HG03460 (cell line): ENCODE data around the gene FGF1.

Experiments
- ATAC-seq: cut with Tn5 transposase; IDR thresholded peaks from one replicate; pipeline ENCODE4 v1.9.1; 2021; ENCODE audit not compliant: unreplicated experiment

The FGF1 gene

DNA sequence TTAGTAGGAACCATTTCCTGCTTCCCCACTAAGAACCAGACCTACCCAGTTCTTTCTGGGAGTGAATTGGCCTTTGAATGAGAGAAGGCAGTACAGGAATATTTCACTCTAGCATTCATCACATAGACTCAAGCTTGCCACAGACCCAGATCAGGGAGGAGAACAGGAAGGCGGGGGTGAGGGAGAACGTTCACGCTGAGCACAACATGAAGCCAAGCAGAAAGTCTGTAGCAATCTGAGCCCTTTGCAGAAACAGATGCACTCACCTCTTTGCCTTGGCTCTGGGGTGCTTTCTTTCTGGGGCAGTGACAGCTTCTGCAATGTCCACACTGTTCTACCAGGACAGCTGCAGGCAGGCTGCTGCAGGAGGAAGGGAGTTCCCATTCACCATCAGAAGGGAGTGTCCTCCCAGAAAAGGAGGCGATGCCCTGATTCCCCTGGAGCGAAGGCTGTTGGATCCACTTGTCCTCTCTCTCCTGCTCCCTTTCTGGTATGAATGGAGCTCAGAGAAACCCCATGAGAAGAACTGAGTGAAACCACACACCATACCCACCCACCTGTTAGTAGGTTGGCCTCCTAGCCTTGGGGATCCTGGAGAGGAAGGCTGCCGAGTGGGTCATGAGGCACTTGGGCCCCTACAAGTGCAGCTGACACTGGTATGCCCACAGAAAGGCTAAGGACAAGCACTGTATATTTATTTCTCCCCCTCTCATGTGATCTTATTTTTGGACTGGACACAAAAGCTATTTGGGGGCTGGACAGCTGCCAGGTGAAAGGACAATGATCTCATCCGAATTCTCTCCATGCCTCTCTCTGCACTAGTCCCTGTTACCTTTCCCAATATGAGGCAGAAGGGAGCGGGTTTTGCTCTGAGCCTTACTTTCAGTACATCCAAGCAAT, 11.7 kb upstream of the FGF1 start:
- no peak for ATAC-seq

DNA sequence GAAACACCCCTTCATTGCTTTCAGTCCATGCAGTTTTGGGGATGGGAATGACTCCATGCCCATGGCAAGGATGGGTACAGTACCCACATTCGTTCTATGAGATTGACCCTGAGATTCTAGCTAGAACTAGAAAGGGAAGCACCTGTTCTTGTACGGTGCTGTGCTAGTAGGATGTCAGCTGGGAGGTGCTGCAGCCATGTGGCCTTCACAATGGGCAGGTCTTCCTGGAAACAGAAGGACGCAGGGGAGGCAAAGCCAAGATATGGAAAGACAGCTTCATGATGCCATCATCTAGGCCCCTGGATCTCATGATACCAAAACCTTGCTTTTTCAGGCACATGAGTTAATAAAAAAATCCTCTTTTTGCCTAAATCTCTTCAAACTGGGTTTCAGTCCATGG, 10.5 kb upstream of the FGF1 start:
- no peak for ATAC-seq

DNA sequence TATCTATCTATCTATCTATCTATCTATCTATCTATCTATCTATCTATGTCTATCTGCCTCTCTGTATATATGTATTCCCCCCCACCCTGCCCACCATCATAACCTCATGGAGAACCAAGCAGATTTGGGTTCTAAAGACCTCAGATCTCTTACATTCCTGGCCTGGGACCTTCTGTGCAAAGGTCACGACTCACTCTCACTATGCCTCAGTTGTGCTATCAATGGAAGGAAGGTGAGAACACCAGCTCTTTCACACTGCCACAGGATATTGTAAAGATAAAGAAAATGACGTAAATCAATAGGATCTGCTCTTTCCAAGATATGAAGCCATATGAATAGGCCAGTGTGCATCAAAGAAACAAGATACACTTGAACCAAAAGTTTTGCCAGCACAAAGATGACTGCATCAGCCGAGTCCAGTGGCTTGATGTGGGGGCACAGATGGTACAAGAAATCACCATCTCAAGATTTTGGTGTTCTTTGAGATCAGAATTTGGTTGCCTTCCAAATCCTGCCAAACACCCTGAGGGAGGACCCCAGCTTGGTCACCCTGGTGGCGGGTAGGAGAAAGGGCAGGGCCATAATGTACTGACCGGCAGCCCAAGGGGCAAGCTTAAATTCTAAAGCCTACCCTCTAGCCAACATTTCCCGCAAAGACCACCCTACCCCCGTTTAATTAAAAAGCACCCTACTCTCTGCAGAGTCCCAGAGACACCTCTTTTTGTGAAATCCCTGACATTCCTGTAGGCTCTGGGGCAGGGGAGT, 8.4 kb upstream of the FGF1 start:
- no peak for ATAC-seq

DNA sequence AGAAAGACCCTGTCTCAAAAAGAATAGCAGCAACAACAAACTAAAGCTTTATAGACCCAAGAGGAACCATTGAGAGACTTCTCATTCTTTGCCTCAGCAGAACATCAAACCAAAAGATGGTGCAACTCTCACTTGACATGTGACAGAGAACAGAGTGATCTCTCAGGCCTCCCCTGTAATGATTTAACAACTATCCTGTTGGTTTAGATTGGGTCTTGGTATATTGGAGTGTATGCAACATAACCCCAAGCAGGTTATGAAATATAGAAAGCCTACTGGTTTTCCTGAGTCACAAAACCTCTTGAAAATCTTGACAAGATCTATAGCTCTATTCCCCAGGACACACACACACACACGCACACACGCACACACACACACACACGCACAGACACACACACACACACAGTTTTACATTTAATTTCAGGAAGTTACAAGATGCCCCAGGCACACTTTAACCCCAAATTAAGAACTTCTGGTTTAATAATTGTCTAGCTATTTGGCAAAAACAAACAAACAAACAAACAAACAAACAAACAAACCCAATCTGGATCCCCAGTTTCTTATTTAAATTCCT, 6.5 kb upstream of the FGF1 start:
- no peak for ATAC-seq

DNA sequence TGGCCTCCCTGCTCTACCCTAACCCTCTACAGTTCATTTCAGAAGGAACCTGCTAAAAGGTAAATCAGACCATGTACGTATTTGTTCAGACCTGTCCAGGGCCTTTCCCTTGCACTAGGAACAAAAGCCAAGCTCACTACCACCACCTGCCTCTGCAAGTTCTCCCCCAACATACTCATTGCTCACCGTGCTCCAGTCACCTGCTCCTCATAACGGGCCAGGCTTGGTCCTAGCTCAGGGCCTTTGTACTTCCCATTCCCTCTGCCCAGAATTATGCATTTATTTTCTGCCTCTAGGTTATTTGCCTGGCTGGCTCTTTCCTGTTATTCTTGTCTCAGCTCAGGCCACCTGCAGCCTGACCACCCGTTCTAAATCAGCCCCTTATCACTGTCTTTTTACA, 4.8 kb upstream of the FGF1 start:
- no peak for ATAC-seq

DNA sequence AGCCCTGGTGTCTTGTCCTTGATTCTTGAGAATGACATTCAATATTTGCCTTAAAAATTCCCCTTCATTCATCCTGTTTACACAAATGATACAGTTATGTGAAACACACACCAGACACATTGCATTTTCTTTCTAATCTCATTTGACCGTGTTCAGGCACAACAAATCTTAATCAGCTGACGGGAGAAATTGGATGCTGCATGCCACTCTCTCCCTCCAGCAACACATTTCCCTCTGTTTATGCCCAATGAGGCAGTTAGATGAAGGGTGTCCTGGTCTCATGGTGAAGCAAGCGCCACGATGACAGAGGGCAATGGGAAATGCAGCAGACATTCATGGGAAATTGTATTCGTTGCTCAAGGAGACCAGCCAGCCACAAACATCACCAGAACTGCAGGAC, 3.2 kb upstream of the FGF1 start:
- ATAC-seq: no peak

DNA sequence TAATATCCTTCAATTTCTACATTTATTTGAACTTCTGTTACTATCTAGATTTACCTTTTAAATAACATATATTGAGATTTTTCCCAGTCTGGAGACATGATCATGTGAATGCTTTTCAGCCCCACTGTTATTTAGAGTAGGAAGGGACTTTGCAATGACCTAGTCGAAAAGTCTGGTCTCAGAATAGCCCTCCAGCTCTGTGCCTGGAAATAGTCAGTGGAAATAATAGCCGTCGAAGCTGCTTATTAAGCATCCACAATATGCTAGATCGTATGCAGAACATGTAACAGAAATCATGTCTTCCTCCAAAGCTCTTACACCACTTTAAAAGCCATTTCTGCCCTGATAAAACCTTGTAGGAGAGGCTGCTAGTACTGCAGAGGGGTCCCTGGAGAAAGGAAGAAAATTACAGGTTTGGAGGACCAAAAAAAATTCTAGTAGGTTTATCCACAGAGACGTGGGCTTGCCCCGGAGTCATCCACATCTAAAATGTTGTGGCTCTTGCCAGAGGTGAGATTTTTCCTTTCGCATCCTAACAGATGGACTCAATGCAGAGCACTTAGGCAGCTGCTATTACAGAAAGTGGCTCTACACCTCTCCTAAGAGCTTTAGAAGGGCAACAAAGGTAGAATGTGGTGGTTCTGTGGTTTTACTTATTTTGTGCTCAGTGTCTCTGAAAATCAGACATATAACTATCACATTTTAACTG, 2.5 kb upstream of the FGF1 start:
- no peak for ATAC-seq

DNA sequence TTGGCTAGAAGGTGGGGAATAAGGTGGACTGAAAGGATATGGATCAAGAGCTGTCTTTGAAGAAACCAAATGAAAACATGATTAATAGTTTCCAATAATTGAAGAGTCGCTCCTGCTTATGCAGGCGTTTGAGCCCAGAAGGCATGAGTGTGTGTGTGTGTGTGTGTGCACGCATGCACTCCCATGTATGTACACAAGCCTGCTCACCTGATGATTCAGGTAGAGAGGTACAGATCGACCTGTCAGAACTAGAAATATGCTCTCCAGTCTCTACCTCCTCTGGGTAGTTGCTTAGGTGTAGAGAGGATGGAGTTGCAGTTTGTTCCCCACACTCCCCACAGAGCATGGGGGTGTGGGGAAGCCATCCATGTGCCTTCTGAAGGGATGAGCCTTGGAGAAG, 1.1 kb upstream of the FGF1 start:
- no peak for ATAC-seq

DNA sequence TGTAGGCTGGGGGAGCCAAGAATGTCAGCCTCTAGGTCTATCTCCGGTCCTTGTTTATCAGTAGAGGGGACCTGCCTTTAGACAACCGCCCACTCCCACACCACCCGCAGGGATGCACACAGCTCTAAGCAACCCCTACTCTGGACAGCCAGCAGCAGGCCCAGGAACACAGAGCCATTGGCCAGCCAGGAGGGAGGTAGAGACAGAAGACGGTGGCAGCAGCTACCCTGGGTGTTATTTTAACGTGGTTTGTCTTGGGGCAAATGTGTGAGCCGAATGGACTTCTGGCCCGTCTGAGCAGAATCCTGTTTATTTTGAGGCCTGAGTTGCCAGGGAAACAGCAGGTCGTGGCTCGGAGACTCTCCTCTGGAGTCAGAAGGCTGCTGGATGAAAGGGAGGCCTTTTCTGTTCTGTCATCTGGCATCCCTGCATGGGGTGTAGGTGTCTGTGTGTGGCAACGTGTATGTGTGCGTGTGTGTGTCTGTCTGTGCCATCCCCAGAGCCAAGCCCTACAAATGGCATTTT, 382 bp upstream of the FGF1 start:
- ATAC-seq: no peak

DNA sequence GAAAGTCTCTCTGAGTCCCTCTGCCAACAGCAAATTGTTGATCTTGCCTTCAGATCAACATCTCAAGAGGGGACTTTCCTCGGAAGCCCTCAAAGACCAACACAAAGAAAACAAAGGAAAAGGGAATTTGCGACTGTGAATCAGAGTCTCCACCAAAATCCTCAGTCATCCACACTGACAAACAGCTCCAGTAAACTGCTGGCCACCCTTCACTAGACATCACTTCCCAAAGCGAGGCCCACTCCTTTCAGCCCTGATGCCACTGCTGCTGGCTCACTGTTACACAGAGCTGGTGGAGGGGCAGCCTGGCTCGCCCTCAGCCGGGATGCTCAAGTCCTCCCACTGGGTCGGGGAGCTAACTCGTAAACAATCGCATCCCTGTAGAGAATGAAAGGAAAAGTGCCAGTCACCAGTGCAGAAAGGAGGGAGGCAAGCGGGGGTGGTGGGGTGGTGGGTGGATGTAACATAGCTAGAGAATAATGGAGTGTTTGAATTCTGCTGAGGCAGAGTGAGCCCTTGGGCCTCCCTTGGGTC, 1.3 kb downstream of the FGF1 start:
- ATAC-seq: no peak

DNA sequence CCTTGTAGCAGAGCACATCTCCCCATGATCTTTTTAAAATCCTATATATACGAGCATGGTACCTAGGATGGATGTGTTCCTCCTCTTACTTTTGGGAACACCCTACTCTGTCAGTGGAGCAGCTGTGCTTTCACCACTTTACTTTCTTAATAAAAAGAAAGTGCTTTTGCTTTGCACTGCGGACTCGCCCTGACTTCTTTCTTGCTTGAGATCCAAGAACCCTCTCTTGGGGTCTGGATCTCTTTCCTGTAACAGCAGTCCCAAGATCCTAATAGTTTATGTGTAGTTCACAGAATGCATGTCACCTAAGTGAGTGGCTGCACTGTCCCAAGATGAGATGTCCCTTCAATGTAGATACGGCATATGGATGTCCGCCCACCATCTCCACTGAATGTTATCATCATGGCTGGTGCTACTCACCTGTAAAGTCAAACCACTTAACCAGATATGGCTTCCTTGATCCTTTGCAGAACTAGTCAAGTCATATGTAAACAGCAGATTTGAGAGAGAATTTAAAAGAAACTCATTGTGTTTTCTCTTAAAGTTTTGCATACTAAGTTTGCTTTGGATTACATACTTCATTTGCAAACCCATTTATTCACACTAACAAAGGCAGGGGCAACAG, 1.9 kb downstream of the FGF1 start:
- no peak for ATAC-seq

DNA sequence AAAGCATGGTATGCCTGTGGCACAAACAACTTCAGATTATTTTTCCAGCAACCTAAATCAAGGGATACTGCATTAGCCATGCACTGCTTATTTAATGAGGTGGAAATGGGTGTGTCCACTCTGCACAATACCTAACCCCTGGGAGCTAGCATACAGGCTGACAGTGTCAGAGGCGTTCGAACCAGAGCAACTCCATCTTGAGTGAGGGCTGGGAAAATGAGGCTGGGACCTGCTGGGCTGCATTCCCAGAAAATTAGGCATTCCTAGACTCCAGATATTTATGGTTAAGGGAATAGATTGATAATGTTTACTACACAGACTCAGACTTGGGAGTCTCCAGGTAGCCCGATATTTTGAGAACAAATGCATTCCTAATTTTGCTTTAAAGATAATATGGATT, 2.8 kb downstream of the FGF1 start:
- ATAC-seq: no peak

DNA sequence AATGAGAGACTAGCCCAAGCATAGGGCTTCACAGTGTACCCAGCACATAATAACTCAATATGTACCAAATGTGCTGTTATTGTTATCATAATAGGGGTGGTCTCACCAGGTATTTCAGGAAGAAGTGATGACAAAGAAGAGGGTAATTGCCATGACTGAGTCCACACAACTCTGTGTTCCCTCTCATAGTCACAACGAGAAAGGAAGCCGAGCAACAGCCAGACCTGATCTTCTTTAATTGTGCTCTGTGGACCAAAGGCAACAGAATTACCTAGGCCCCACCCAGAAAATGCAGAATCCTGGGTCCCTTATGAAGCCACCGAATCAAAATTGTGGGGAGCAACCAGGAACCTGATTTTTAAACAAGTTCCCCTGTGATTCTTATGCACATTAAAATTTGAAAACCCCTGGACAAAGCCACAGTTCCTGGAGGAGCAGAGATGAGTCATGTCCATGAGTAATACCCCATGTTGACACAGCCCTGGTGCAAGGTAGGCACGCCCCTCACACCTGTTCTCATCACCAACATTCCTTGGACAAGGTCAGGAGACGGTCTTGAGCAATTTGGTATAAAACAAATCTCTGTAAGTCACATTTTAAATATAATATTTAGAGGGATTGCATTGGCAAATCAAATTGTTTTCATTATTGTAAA, 5.2 kb downstream of the FGF1 start:
- no peak for ATAC-seq

DNA sequence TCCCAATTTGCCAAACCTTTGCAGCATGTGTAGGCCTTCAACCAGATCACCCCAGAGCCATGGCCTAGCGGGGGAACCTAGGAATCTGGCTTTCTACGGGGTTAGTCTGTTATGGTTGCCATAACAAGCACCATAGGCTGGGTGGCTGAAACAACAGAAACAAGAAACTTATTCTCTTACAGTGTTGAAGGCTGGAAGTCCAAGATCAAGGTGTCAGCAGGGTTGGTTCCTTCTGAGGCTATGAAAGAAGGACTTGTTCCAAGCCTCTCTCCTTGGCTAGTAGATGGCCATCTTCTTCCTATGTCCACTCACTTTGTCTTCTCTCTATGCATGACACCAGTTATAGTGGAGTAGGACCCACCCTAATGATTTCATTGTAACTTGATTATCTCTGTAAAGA, 6.1 kb downstream of the FGF1 start:
- no peak for ATAC-seq

DNA sequence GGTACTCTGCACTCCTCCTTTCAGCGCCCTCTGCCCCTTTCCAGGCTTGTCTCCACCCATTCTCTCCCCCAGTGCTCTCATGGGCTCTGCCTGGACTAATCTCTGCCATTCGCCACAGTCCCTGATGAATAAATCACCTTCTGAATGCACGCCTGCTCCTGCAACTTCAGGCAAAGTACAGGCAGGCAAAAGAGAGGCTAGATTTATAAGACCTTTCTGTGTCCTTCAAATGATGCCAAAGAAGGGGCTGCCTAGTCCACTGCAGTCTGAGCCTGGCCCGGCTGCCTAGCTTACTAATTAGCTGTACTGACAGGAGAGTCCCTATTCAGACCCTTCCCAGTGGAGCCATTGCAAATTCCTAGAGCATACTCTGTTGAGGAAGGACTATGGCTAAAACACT, 7.4 kb downstream of the FGF1 start:
- ATAC-seq: no peak

DNA sequence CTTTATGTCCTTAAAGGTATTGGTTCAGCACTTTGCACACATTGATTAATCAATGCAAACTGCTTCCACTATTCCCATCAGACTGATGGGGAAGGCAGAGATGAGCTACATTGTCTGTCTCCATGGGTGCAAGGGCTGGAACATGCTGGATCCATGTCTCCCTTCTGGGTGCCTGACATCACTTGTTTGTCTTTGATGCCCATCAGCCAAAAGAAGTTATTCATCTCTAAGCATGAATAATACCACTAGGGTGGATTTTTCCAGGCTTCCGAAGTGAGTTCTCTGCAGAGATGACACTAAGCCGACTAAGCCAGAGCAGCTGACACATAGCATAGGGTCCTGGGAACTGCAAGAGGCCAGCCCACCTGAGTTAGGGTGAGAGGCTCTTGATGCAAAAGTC, 8.7 kb downstream of the FGF1 start:
- no peak for ATAC-seq

DNA sequence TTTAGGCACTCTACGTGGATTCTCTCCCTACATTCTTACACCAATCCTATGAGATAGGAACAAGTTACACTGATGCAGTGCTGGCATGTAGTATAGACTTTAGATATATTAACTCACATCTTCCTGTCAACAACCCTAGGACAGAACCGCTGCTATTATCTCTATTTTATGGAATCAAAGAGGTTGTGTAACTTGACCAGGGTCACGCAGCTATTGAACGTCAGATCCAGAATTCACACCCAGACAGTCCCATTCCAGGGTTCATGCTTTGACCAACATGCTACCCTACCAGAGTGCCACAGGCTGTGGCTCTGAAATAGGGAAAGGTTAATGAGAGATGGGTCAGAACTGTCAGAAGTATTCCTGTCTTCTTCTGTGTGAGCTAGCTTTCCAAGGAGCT, 9.6 kb downstream of the FGF1 start:
- no peak for ATAC-seq

DNA sequence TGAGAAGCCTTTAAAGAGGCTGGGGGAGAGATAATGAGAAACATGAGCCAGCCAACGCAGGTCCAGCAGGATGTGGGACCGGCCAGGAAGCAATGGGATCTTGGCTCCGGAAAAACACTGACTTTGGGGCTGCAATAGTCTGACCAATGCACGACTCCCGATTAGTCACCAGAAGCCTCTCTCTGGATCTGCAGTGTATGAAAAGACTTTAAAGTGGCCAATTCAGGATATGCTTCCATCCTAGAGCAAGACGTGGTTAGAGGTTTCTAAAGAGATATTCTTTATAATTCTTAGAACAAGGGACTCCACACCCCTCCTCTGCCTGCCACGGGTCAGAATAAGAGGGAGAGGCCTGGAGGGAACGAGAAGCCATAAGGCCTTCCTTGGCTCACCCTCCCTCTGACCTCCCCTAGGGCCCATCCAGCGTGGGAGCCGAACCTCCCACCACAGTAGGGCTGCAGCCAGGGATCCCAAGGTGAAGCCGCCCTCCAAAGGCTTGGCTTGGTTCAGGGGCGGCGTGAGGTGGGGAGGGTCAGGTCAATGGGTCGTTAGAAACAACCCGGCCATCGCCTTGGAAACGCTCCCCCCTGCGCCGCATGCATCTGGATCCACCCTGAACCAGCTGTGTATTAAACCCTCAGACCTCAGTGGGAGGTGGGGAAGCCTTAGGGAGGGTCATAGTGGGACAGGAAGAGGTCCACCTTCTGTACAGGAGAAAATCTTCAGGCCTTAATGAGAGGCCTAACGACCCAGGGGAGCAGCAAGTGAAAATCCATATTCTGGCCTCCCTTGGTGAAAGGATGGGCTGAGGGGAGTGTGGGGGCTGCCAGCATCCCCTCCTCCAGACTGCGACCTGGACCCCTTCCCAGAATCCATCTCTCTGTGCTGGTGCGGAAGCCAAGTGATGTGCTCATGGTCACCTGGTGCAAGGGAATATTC, 11.1 kb downstream of the FGF1 start:
- no peak for ATAC-seq

DNA sequence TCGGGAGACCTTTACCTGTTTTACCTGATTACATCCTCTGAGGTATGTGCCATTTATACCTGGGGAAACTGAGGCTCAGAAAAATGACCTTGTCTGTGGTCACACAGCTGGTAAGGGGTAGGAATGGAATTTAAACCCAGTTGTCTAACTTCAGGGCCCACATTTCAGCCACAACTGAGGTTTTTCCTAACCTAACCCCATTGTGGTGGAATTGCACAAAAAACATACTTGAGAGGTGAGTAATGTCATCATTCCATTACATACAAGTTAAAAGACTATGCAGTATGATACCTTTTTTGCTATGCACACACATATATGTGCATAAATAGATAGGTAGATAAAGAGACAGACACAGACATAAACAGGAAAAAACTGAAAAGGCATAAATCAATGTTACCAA, 14.1 kb downstream of the FGF1 start:
- no peak for ATAC-seq
